GM18858 (cell line): Measurements from ENCODE around the gene DENND1A.

ENCODE experiments used
- ATAC-seq: cut with Tn5 transposase; IDR thresholded peaks from one replicate; pipeline ENCODE4 v1.9.1; 2021; ENCODE audit not compliant: unreplicated experiment

The DENND1A gene

DNA sequence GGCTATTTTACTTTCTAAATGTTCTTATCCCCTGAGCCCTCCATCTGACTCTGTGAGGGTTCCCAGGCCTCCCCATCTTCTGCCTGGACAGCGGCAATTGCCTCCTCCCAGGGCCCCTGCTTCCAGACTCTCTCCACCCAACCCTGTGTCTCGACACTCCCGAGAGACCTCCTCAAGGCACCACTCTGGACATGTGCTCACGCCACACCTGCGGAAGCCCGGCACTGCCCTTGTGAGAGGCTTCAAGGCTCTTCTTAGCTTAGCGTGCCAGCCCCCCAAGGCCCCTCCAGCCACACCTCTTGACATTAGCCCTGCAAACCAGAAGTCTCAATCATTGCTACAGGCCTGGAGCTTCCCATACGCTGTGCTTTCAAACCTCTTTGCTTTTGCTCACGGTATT, 449.8 kb downstream of the DENND1A start:
- ATAC-seq = no peak

DNA sequence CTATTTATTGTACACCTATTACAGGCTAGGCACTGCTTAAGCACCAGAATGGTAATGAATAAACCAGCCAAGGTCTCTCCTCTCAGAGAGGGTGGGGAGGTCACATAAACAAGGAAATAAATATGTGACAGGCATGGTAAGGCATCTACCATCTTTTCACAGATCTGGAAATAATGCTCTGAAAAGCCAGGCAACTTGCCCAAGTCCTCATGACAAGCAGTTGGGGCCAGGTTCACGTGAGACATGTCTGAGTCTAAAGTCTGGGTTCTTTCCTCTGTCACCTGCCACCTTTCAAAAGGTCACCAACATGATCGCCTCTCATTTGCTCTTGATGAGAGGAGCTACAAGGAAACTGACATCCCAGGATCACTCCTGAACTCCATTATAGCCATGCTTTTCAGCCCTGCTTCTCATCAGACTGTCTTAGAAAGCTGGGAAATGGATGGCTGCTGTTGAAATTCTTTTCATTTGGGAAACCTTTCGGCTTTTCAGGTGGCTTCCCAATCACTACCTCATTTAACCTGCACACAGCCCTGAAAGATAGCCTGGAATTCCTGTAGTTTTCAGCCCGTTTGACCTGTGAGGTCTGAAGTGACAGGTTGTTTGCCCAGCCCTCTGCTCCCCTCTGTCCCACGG, 450.8 kb downstream of the DENND1A start:
- ATAC-seq = no peak

DNA sequence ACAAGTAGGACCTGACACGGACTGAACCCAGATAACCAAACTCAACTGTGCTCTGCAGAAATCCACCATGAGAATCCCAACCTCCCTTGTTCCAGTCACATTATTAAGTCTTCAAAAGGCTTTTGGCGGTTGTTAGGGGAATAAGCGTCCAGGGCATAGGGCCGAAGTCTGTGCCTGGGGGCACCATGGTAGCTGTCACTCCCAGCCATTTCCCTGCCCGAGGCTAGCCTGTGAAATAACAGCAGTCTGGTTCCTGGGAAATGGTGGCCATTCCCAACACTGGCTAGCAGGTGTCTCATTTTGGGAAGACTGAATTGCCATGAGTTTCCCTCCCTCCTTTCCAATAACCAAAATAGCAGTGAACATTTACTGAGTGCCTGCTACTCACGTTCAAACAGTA, 451.8 kb downstream of the DENND1A start:
- no peak for ATAC-seq

DNA sequence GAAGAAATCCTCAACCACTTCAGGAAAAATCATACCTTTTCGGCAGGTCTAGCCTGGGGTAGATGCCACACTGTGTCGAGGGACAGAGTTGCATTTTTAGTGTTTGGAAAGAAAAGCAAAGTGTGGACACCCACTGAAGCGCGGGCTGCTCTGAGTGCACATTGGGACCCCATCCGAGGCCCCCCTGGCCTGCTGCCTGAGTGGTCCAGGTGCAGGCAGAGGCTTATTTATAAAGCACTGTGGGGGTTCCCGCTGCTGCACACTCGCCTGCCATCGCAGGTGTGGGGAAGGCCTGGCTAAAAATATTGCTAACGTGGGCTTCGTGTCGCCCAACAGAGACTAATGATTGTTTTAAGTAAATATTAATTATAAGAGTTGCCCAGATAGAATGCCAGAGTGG, 454.5 kb downstream of the DENND1A start:
- ATAC-seq = no peak

DNA sequence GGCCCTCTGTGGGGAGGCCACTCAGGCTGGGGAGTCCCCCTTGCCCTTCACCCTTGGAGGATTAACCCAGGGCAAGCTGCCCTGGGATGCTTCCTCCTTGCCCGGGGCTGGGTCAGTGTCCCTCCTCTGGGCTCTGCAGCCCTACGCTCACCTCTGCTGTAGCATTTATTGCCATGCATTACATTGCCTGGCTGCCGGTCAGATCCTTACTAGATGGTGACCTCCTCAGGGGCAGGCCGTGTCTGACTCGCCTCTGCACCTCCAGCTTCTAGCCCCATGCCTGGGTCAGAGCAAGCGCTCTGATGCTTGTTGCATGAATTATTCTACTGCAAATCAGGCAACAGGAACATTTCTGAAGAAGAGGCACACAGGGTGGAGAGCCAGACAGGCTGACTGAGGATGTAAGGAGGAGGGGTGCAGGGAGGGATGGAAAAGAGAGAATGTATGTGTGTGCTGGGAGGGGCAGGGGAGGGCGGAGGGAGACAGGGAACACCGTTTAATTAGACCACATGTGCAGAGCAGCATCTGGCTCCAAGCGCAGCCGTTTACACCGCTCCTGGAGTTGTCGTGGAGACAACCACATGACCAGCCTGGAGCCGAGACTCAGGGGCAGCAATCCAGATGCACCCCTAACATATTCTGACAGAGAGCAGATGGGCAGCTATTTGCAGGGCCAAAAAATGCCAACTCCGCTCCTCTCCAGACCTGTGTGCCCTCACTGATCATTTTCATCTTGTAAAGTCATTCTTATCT, 456.9 kb downstream of the DENND1A start:
- no peak for ATAC-seq

DNA sequence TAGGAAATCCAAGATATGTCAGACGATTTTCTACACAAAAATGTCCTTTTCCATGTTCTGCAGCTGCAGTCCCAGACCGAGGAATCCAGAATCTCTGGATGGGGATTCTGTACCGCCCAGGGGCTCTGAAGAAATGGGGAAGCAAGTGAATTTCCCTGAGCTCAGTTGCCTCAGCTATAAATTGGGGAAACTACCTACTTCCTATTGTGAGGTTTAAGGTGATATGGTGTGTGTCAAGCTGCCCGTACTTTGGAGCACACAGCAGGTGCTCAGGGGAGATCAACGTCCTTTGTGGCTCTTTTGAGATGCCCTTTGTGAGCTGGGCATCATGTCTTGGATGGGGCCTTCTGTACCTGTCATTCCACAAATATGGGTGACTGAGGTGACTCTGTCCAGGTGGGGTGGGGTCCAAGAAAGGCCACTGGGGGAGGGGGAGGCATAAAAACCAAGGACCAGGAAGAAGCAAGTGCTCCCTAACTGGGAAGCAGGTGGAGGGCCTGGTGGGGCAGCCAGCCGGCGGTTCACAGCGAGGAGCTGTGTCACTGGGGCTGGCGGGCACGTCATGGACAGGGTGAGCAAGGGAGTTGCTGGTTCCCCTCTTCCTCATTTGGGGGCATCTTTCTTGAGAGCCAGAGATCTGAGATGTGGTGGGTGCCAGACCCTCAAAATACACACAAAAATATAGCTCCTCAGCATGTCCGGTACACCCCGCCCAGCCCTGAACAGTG, 457.9 kb downstream of the DENND1A start:
- no peak for ATAC-seq

DNA sequence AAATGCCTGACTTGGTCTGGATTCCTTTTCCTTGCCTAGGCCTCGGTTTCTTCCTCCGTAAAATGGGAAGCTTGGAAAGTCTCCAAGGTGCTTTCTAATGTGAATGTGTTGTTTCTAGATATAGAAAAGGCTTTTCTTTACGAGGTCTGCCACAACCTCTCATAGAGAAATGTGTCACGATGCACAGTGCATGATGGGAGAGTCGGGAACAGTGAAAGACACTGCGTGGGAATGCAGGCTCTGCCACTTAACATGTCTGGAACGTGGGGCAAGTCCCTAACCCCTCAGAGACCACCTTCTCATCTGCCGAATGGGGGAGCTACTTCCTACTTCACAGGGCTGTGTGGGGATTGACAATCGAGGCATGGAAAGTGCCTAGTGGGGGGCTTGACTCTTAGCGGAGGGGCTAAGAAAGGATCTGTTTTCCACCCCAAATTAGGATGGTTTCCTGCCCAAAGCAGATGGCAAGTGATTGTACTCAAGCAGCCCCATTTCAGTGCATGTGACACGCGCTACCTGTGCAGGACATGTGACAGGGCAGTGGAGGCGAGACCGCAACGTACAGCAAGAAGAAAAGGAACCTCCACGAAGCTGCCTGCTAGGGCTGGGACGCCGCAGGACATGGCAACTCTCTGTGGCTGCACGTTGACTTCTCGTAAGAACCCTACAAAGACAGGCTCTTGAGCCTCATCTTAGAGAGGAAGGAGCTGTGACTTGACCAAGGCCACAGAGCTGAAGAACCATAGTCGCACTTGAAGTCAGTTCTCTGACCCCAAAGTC, 458.7 kb downstream of the DENND1A start:
- ATAC-seq = no peak

DNA sequence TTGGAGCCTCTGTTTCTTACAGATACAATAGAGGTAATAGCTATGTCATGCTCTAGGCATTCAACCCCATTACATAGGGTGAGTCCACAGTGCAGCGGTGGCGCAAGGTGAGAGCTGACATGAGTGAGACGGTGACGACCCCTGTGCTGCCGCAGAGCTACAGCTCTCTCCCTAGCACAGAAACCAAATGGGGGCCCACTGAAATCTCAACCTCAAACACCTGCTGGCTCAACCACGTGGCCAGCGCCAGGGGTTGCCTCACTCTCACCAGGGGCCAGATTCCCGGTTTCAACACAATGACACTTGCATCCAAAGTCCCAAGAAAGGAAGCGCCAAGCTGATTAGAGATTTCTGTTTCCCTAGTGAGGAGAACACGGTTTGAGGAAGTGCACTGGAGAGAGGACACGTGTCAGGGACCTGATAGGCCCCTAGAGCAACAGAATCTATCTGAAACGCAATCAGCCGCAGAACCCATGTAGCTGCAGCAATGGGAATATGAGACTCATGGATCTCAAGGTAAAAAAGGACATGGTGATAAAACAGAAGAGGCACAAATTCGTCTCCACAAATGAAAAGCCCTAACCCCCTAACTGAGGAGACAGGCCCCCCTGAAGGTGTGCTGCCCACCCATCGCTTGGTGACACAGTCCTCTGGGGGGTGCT, 459.7 kb downstream of the DENND1A start:
- ATAC-seq = no peak

DNA sequence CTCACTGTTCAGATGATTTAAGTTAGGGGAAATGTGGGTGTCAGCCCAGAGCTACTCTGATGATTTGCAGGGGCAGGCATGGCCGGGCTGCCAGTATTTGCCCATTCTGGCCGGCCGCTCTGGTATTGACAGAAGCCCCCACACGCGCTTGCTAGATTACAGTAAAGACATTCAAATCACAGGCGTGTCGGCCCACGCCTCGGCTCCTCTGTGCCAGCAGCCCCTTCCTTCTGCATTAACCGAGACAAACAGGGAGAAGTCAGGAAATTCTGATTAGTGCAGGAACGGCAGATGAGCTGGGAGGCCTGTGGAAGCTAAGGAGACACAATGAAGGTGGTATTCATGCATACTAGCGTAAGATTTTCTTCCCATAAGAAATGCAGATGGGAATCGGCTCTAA, 460.6 kb downstream of the DENND1A start:
- ATAC-seq = no peak

DNA sequence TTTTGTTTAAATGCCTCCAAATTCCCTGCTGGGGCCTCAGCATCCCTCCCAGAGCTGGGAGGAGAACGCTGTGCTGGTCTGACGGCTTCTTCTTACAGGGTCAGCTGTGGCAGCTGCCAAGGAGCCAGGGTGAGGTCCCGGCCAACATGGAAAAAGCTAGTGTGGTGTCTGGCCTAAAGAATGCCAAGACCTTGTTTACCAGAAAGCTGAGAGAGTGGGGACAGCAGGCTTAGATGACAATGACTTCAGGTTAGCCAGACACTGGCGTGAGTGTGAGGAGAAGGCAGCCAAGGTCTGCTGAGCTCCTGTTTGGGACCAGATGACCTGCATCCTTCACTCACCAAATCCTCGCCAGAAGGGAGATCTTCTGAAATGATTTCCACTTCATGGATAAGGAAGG, 461.4 kb downstream of the DENND1A start:
- ATAC-seq = no peak

DNA sequence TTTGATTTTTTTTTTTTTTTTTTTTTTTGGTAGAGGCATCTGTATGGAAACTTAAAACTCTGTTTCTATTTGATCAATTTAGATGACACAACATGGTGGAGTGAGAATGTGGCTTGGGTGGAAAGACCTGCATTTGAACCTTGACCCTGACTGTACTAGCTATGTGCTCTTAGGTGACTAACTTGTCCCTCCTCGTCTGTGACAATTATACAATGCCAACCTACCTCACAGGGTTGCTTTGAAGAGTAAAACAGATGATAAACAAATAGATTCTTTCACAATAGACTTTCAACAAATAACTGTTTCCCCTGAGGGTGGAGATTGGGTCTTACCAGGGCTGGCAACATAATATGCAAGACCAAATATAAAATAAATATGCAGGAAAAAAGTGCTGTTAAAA, 464.6 kb downstream of the DENND1A start:
- ATAC-seq = no peak

DNA sequence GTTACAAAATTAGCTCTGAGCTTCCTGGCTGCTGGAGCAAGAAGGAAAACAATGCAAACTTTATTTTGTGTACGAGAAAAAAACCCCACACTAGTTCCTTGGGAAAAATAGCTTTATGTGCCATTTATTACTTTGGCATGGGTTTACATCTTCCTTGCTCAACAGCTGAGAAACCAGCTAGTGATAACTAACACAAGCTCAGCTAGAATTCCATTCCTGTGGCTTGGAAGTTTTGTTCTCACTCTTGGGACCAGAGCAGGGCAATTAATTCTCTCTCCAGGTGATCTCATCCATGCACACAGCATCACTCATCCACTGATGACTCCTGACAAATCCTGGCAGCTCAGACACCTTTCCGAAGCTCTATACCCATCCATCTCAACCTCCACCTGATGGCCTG, 469.8 kb downstream of the DENND1A start:
- no peak for ATAC-seq

DNA sequence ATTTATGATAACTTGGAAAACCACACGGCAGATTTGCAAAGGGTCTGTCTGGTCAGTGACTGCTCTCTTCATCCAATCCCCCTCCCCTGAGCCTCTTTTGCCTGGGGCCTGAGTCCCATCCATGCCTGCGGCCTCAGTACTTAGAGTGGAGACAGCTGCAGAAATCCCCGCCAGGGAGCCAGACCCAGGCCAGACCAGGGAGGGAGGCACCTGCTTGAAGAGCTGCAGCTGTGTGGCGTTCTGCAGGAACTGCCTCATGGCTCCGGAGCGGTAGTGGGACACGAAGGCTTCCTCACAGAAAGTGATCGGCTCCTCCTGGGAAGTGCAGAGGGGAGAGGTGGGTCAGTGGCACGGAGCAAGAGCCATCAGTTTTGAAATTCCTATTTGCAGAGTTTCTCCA, 472.3 kb downstream of the DENND1A start:
- no peak for ATAC-seq

DNA sequence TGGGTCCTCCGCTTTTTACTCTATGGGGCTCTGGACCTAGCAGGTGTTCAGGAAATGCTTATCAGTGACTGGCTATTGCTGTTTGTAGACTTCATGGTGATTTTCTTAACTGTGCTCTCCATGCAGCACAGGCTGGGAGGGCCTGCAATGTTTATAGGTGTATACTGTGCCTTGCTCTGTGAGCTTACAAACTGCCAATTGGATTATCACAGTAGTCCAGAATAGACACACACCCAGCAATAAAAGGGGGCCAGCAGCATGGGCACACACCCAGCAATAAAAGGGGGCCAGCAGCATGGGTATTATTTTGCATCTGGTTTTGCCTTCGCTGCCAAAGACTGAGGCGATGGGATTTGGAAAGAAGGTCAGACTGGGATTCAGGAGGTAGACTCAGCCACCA, 473.9 kb downstream of the DENND1A start:
- no peak for ATAC-seq

DNA sequence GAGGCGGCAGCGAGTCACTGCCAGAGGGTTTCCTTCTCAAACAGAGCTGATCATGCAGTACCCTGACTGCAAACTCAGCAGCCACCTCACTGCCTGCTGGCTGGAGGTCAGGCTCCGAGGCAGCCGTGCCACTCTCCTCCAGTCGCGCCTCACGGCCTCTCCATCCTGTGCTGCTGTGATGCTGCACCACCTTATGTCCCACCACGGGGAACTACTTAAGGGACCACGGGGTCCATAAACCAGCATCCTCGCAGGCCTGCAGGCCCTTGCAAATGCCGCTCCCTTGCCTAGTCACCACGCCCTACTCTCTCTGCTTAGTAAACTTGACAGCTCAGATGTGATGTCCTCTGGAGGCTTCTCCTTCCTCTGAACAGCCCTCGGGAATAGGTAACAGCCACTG, 474.7 kb downstream of the DENND1A start:
- ATAC-seq = no peak

DNA sequence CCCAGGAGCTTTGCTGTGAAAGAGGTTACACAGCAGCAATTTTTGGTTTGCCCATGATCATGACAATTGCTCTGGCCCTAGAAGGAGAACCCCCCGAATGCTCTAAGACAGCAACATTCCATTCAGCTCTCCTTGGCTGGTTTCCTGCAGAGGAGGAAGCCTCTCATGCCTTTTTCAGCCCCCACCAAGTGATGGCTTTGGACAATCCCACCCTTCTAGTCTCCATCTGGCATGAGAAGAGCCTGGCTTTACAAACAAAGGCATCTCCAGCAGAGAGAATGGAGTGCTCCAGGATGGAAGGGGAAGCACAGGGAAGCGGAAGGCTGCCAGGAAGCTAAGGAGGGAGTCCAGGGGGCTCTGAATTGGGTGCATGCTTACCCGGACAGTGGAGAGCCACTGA, 475.6 kb downstream of the DENND1A start:
- ATAC-seq = no peak

DNA sequence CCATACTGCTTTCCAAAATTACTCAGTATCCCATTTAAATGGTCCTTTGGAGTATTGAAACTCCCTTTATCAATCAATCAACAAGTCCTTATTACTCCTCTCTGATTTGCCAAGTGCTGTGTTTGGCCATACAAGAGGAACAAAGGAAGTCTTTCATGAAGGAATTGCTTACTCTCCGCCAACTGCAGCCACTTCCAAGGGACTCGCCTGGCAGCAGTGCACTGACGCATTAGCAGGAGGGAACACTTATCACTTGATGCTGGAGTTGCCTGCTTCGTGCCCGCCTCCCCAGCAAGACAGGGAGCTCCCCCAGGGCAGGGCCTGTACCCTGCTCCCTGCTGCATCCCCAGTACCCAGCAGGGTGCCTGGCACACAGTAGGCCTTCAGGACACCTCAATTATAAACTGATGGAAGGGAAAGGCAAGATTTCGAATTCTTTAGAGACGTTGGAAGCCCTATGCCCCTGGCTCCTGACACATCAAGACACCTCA, 476.1 kb downstream of the DENND1A start:
- no peak for ATAC-seq

DNA sequence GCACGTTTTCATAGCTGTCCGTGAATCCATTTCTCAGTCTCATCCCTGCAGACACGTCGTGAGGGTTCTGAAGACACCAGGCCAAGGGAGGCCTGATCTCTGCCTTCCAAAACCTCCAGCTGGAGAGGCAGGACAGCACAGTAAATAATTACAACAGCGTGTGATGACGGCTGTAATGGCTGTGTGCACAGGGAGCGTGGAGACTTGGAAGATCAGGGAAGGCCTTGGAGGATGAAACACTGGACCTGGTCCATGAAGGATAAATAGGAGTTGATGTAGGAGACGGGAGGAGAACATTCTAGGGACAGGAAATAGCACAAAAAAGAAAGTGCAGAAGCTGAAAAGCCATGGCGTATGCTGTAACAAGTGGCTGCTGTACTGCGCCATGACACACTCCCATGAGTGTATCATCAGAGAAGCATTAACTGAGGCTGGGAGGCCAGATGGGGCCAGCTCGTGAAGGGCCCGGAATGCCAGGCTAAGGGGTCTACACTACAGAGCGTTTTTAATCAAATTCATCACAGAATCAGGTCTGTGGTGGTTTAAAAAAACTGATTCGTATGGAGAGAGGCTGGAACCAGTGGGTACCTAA, 476.8 kb downstream of the DENND1A start:
- no peak for ATAC-seq

DNA sequence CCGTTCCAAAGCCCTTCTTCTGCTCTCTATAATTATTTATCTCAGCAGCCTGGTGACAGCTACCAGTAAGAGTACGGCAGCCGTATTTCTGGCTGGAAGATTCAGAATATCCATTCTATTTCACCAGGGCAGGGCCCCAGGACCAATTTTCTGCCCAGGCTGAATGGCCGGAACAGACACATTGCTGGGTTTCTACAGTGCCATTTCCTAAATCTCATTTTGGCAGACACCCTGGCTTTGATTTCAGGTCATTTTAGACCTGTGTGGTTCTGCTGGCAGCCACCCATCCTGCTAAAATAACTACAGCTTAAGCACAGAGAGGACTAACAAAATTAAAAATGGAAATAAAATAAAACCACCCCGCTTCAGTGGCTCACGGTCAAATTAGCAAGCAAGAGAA, 478.9 kb downstream of the DENND1A start:
- no peak for ATAC-seq

DNA sequence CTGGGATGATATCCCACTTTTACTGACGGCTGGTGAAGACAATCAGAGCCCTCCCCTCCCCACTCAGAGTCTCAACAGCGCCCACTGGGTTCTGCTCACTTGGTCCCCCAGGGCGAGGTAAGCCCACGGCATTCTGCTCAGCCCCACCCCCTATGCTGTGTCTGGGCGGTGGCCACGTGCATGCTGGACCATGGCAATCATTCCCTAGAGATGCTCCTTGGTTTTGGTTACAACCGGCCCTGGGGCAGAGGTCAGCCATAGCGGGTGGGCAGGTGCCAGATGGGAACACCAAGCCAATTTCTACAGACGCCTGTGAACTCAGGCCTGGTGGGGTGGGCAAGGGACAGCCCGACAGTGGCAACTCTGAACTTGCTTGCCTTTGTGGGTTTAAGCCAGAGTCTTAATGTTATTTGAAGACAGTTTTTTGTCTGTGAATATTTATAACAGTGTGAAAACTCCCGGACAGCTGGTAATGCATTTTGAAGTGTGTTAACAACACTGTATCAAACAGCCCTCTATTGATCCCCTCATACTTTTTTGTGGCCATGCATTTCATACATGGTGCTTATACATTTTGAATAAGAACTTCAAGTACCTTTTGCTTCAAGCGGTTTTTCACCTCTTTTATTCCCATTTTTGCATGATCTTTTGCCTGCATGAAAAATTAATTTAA, 479.7 kb downstream of the DENND1A start:
- no peak for ATAC-seq
